Neural cell (in vitro differentiated cells): ENCODE results near the gene CERS2. TPM values are rescaled to one million over a fixed set of nuclear protein-coding genes. Genes with fewer than 3 reads are reported as not detected.

Experiments
- H2AFZ ChIP-seq: fragments of 200-600, 300-800 bp; sonication (generic), shearing (Covaris generic); 2 replicates; pipeline ENCODE4 v1.6.0; 2014; ENCODE audit warnings: low read depth, mild to moderate bottlenecking, antibody characterized with exemption, low read length, moderate library complexity
- H3F3A ChIP-seq: fragments of 200-600 bp; shearing (Covaris generic); 2 replicates; pipeline ENCODE4 v1.6.1; 2016; ENCODE audit warnings: mild to moderate bottlenecking, moderate library complexity, mixed read lengths, antibody characterized with exemption, low read length; ENCODE audit not compliant: insufficient read depth, poor library complexity, severe bottlenecking
- H3K27ac ChIP-seq: fragments of 200-600, 300-800 bp; sonication (generic), shearing (Covaris generic); 2 replicates; pipeline ENCODE4 v1.5.1; 2014; ENCODE audit warnings: mild to moderate bottlenecking, low read length, moderate library complexity
- H3K27me3 ChIP-seq: fragments of 300-800, 200-600 bp; sonication (generic), shearing (Covaris generic); 2 replicates; pipeline ENCODE4 v1.6.0; 2014; ENCODE audit warnings: mild to moderate bottlenecking, low read depth, low read length, moderate library complexity; ENCODE audit not compliant: insufficient read depth
- H3K36me3 ChIP-seq: fragments of 300-800, 200-600 bp; sonication (generic), shearing (Covaris generic); 2 replicates; pipeline ENCODE4 v1.5.1; 2014; ENCODE audit warnings: mild to moderate bottlenecking, antibody characterized with exemption, low read length, moderate library complexity; ENCODE audit not compliant: insufficient read depth
- H3K4me2 ChIP-seq: fragments of 300-800, 200-600 bp; sonication (generic), shearing (Covaris generic); 2 replicates; pipeline ENCODE4 v1.6.0; 2014; ENCODE audit warnings: mild to moderate bottlenecking, low read length
- H3K4me3 ChIP-seq: fragments of 300-800, 200-600 bp; sonication (generic), shearing (Covaris generic); 2 replicates; pipeline ENCODE4 v1.5.1; 2014; ENCODE audit warnings: mild to moderate bottlenecking, low read length, moderate library complexity
- H3K79me2 ChIP-seq: fragments of 200-600 bp; shearing (Covaris generic); replicated peaks from 2 replicates; pipeline ENCODE4 v1.6.0; 2014; ENCODE audit warnings: mild to moderate bottlenecking, low read length, moderate library complexity; ENCODE audit not compliant: insufficient read depth
- H3K9ac ChIP-seq: fragments of 300-800, 200-600 bp; sonication (generic), shearing (Covaris generic); 2 replicates; pipeline ENCODE4 v1.6.1; 2016; ENCODE audit warnings: mild to moderate bottlenecking, low read length, mixed read lengths
- H3K9me2 ChIP-seq: fragments of 200-600 bp; shearing (Covaris generic); 2 replicates; pipeline ENCODE4 v1.6.1; 2016; ENCODE audit warnings: mild to moderate bottlenecking, low read length, mixed read lengths; ENCODE audit not compliant: insufficient read depth
- H3K9me3 ChIP-seq: fragments of 200-600, 300-800 bp; sonication (generic), shearing (Covaris generic); 2 replicates; pipeline ENCODE4 v1.6.1; 2016; ENCODE audit warnings: mild to moderate bottlenecking, mixed run types, low read length, moderate library complexity, mixed read lengths
- H4K20me1 ChIP-seq: fragments of 200-600 bp; shearing (Covaris generic); 2 replicates; pipeline ENCODE4 v1.6.1; 2016; ENCODE audit warnings: mild to moderate bottlenecking, mixed run types; ENCODE audit not compliant: insufficient read depth
- EP300 ChIP-seq: fragments of 450-650 bp; conservative IDR thresholded peaks from 2 replicates; pipeline ENCODE4 v1.6.1; 2014; ENCODE audit warnings: antibody characterized with exemption, mild to moderate bottlenecking, moderate library complexity; ENCODE audit not compliant: poor library complexity, severe bottlenecking
- EZH2 ChIP-seq: fragments of 200-600, 300-800 bp; shearing (Covaris generic), sonication (generic); IDR thresholded peaks from 2 replicates; pipeline ENCODE4 v1.6.1; 2014; ENCODE audit warnings: antibody characterized with exemption, low read length, borderline replicate concordance, mild to moderate bottlenecking; ENCODE audit not compliant: insufficient read depth, poor library complexity, severe bottlenecking
- MXI1 ChIP-seq: fragments of 450-650 bp; conservative IDR thresholded peaks from 2 replicates; pipeline ENCODE4 v1.6.1; 2014; ENCODE audit warnings: antibody characterized with exemption, mild to moderate bottlenecking; ENCODE audit not compliant: poor library complexity, severe bottlenecking
- POLR2AphosphoS5 ChIP-seq: IDR thresholded peaks from 2 replicates; pipeline ENCODE4 v1.6.1; 2012
- RAD21 ChIP-seq: fragments of 450-650 bp; conservative IDR thresholded peaks from 2 replicates; pipeline ENCODE4 v1.6.1; 2014; ENCODE audit warnings: antibody characterized with exemption, mild to moderate bottlenecking, moderate library complexity
- SMC3 ChIP-seq: fragments of 450-650 bp; conservative IDR thresholded peaks from 2 replicates; pipeline ENCODE4 v1.6.1; 2014; ENCODE audit warnings: antibody characterized with exemption, mild to moderate bottlenecking, moderate library complexity; ENCODE audit not compliant: poor library complexity
- TAF1 ChIP-seq: IDR thresholded peaks from 2 replicates; pipeline ENCODE4 v1.6.1; 2012; ENCODE audit warnings: low read depth
- polyA plus RNA-seq: library from polyadenylated mRNA; depleted of rRNA; stranded (reverse); fragments of >200 nt; gene quantifications from 2 replicates; pipeline ENCODE4 v1.2.3, GENCODE V29; 2014
- TF ChIP-seq, protein P1 (sequence below): fragments of 450-650 bp; IDR thresholded peaks from 2 replicates; pipeline ENCODE4 v1.5.1; 2014; ENCODE audit warnings: antibody characterized with exemption, mild to moderate bottlenecking, moderate library complexity; ENCODE audit not compliant: poor library complexity, severe bottlenecking
- TF ChIP-seq, protein P2 (sequence below): IDR thresholded peaks from 2 replicates; pipeline ENCODE4 v1.6.1; 2012; ENCODE audit warnings: borderline replicate concordance

CERS2 gene
- polyA plus RNA-seq, 1 donor from 2014 or later, result 39.1 TPM

DNA sequence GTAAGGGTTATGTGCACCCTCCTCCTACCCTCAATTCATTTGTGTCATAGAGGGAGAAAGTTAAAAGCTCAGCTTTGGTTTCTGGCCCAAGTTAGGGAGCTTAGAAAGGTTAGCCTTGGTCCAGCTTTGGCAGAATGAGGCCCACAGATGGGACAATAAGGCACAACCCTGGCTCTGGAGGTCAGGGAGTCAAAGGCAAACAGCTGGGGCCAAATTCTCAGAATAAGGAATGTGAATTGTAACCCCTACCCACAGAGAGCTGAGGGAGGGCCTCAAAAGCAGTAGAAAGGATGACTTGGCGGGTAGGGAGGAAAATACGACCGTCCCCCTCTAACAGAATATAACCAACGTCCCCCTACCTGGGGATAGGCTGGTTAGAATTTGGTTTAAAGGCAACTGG is 9.0 kb downstream of the CERS2 start:
- H4K20me1 ChIP-seq, result no peaks in the 10 kb centered on the region
- no peak overlapping the region for H3K9ac ChIP-seq
- H3K79me2 ChIP-seq, result peaks cover 8% of the 10 kb centered on the region
- H3K4me2 ChIP-seq, result no peak overlapping the region
- peaks cover 21% of the 10 kb centered on the region for H3K36me3 ChIP-seq
- H3K27ac ChIP-seq, result no peak overlapping the region
- H3K4me3 ChIP-seq, result no peak overlapping the region
- no peak overlapping the region for H2AFZ ChIP-seq
- H3K9me2 ChIP-seq, result no peaks in the 10 kb centered on the region
- TF ChIP-seq, protein P1, sequence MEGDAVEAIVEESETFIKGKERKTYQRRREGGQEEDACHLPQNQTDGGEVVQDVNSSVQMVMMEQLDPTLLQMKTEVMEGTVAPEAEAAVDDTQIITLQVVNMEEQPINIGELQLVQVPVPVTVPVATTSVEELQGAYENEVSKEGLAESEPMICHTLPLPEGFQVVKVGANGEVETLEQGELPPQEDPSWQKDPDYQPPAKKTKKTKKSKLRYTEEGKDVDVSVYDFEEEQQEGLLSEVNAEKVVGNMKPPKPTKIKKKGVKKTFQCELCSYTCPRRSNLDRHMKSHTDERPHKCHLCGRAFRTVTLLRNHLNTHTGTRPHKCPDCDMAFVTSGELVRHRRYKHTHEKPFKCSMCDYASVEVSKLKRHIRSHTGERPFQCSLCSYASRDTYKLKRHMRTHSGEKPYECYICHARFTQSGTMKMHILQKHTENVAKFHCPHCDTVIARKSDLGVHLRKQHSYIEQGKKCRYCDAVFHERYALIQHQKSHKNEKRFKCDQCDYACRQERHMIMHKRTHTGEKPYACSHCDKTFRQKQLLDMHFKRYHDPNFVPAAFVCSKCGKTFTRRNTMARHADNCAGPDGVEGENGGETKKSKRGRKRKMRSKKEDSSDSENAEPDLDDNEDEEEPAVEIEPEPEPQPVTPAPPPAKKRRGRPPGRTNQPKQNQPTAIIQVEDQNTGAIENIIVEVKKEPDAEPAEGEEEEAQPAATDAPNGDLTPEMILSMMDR, result no peak
- no peak for TF ChIP-seq MXI1
- no peak for TF ChIP-seq EP300
- TF ChIP-seq, protein P2, sequence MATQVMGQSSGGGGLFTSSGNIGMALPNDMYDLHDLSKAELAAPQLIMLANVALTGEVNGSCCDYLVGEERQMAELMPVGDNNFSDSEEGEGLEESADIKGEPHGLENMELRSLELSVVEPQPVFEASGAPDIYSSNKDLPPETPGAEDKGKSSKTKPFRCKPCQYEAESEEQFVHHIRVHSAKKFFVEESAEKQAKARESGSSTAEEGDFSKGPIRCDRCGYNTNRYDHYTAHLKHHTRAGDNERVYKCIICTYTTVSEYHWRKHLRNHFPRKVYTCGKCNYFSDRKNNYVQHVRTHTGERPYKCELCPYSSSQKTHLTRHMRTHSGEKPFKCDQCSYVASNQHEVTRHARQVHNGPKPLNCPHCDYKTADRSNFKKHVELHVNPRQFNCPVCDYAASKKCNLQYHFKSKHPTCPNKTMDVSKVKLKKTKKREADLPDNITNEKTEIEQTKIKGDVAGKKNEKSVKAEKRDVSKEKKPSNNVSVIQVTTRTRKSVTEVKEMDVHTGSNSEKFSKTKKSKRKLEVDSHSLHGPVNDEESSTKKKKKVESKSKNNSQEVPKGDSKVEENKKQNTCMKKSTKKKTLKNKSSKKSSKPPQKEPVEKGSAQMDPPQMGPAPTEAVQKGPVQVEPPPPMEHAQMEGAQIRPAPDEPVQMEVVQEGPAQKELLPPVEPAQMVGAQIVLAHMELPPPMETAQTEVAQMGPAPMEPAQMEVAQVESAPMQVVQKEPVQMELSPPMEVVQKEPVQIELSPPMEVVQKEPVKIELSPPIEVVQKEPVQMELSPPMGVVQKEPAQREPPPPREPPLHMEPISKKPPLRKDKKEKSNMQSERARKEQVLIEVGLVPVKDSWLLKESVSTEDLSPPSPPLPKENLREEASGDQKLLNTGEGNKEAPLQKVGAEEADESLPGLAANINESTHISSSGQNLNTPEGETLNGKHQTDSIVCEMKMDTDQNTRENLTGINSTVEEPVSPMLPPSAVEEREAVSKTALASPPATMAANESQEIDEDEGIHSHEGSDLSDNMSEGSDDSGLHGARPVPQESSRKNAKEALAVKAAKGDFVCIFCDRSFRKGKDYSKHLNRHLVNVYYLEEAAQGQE, result no peak
- no peak for TF ChIP-seq TAF1
- no peak for TF ChIP-seq EZH2
- TF ChIP-seq SMC3, result no peak
- no peak for TF ChIP-seq POLR2AphosphoS5
- TF ChIP-seq RAD21, result no peak
- no peaks in the 10 kb centered on the region for H3K9me3 ChIP-seq
- no peaks in the 10 kb centered on the region for H3F3A ChIP-seq
- H3K27me3 ChIP-seq, result no peaks in the 10 kb centered on the region

DNA sequence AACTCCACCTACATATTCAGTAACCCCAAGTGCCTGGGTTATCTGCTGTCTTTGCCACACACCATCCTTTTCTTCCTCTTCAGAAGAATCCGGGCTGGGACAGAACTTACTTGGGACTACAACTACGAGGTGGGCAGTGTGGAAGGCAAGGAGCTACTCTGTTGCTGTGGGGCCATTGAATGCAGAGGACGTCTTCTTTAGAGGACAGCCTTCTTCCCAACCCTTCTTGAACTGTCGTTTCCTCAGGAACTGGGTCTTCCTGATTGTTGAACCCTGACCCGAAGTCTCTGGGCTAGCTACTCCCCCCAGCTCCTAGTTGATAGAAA is 10.5 kb downstream of the CERS2 start:
- TF ChIP-seq EP300 (no peak), SMC3 (no peak), EZH2 (no peak), POLR2AphosphoS5 (no peak), TAF1 (no peak)
- TF ChIP-seq, protein P2, result no peak
- peaks cover 24% of the 10 kb centered on the region for H3K36me3 ChIP-seq
- no peaks in the 10 kb centered on the region for H3K9me3 ChIP-seq
- no peak overlapping the region for H2AFZ ChIP-seq
- no peak overlapping the region for H3K27ac ChIP-seq
- no peaks in the 10 kb centered on the region for H4K20me1 ChIP-seq
- no peak overlapping the region for H3K4me3 ChIP-seq
- peaks cover 3% of the 10 kb centered on the region for H3K79me2 ChIP-seq
- no peaks in the 10 kb centered on the region for H3K27me3 ChIP-seq
- H3K9me2 ChIP-seq, result no peaks in the 10 kb centered on the region
- H3K9ac ChIP-seq, result no peak overlapping the region
- no peaks in the 10 kb centered on the region for H3F3A ChIP-seq
- no peak overlapping the region for H3K4me2 ChIP-seq
